ENCODE measurements around the gene SORBS2.

DNA sequence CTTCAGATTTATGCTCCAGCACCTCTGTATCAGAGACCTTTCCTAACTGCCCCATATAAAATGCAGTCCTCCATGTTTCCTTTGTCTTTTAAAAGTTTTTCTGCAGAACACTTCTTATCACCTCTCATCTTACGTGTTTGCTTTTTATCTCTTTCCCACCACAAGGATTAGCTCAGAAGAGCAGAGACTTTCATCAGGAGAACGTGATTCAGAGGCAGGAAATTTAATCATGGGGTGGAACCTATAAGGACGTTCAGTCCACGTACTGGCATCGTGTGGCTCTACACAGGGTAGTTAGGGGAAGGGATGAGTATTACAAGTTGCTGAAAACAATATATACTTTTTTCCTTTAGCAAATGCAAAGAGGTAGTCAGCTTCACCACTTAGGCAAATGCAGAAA is 98.7 kb downstream of the SORBS2 start:
- TF ChIP-seq CTCF (conservative IDR thresholded peaks at IDR 0.05; ENCODE audit: low read length) (no peak), EZH2phosphoT487 (IDR thresholded peaks at IDR 0.05; ENCODE audit: borderline replicate concordance) (no peak)

All from Loucy (cell line).